ENCODE measurements around the gene DSG1.
"Not testable (repeated sequence)": the region's sequence is repeated elsewhere in the genome, so short reads cannot be mapped to it uniquely, and the experiment has no call there.

Gene DSG1

GRCh38 chr18:31343454-31343853 is 25.5 kb downstream of the DSG1 start:
- DNase-seq (ENCODE audit: low read depth in 2 of 2), result no peak

GRCh38 chr18:31353336-31353735 is 35.4 kb downstream of the DSG1 start:
- DNase-seq (ENCODE audit: low read depth in 2 of 2), result not testable (repeated sequence)

- no peak for DNase-seq (ENCODE audit: low read depth in 2 of 2)
Measured at GRCh38 chr18:31354990-31355389, 37.0 kb downstream of the DSG1 start.

GRCh38 chr18:31356025-31356424 is 38.1 kb downstream of the DSG1 start:
- DNase-seq (ENCODE audit: low read depth in 2 of 2), result no peak

GRCh38 chr18:31364190-31364589 is 46.2 kb downstream of the DSG1 start:
- no peak for DNase-seq (ENCODE audit: low read depth in 2 of 2)

GRCh38 chr18:31369478-31369877 is 51.5 kb downstream of the DSG1 start:
- DNase-seq (ENCODE audit: low read depth in 2 of 2), result no peak

GRCh38 chr18:31371989-31372388 is 54.0 kb downstream of the DSG1 start:
- DNase-seq (ENCODE audit: low read depth in 2 of 2), result no peak

GRCh38 chr18:31373641-31374040 is 55.7 kb downstream of the DSG1 start:
- DNase-seq (ENCODE audit: low read depth in 2 of 2), result no peak

- DNase-seq (ENCODE audit: low read depth in 2 of 2), result no peak
Measured at GRCh38 chr18:31376477-31376876, 58.5 kb downstream of the DSG1 start, which contains the start of gene DSG4. DSG4 (plus strand) TSS chr18:31376777; CDS start chr18:31376912, 135 bp downstream.

- no peak for DNase-seq (ENCODE audit: low read depth in 2 of 2)
Measured at GRCh38 chr18:31380912-31381311, 63.0 kb downstream of the DSG1 start.

GRCh38 chr18:31382107-31382506 is 64.1 kb downstream of the DSG1 start:
- DNase-seq (ENCODE audit: low read depth in 2 of 2), result no peak

GRCh38 chr18:31386741-31387140 is 68.8 kb downstream of the DSG1 start:
- no peak for DNase-seq (ENCODE audit: low read depth in 2 of 2)

- no peak for DNase-seq (ENCODE audit: low read depth in 2 of 2)
Measured at GRCh38 chr18:31393286-31393685, 75.3 kb downstream of the DSG1 start.

- DNase-seq (ENCODE audit: low read depth in 2 of 2), result no peak
Measured at GRCh38 chr18:31396796-31397612, 79.0 kb downstream of the DSG1 start.

GRCh38 chr18:31398191-31398590 is 80.2 kb downstream of the DSG1 start:
- no peak for DNase-seq (ENCODE audit: low read depth in 2 of 2)

GRCh38 chr18:31399306-31400032 is 81.5 kb downstream of the DSG1 start:
- DNase-seq (ENCODE audit: low read depth in 2 of 2), result no peak

GRCh38 chr18:31401156-31402025 is 83.4 kb downstream of the DSG1 start:
- DNase-seq (ENCODE audit: low read depth in 2 of 2), result no peak

- no peak for DNase-seq (ENCODE audit: low read depth in 2 of 2)
Measured at GRCh38 chr18:31402026-31402373, 84.0 kb downstream of the DSG1 start.

GRCh38 chr18:31403409-31403808 is 85.4 kb downstream of the DSG1 start:
- DNase-seq (ENCODE audit: low read depth in 2 of 2), result no peak

All from stimulated activated CD8-positive, alpha-beta memory T cell treated with anti-CD3 and anti-CD28 coated beads, Interleukin-7, amount 100 ng/mL, for 1 hour (primary cell).